GM18519 (cell line): Measurements from ENCODE around the gene HLA-E.
A peak's percentile ranks its signal among the peaks of the same experiment; 100 is the strongest.
"Not testable (repeated sequence)": the region's sequence is repeated elsewhere in the genome, so short reads cannot be mapped to it uniquely, and the experiment has no call there.

ENCODE experiments used
- ATAC-seq: cut with Tn5 transposase; IDR thresholded peaks from one replicate; pipeline ENCODE4 v1.9.1; 2021; ENCODE audit warnings: mild to moderate bottlenecking, moderate library complexity; ENCODE audit not compliant: unreplicated experiment, low FRiP score

Gene HLA-E

GRCh38 chr6:30500421-30501355 lies 11.4 kb downstream of the HLA-E start:
- no peak for ATAC-seq

- no peak for ATAC-seq
Measured at GRCh38 chr6:30507849-30508827, 18.8 kb downstream of the HLA-E start.

DNA sequence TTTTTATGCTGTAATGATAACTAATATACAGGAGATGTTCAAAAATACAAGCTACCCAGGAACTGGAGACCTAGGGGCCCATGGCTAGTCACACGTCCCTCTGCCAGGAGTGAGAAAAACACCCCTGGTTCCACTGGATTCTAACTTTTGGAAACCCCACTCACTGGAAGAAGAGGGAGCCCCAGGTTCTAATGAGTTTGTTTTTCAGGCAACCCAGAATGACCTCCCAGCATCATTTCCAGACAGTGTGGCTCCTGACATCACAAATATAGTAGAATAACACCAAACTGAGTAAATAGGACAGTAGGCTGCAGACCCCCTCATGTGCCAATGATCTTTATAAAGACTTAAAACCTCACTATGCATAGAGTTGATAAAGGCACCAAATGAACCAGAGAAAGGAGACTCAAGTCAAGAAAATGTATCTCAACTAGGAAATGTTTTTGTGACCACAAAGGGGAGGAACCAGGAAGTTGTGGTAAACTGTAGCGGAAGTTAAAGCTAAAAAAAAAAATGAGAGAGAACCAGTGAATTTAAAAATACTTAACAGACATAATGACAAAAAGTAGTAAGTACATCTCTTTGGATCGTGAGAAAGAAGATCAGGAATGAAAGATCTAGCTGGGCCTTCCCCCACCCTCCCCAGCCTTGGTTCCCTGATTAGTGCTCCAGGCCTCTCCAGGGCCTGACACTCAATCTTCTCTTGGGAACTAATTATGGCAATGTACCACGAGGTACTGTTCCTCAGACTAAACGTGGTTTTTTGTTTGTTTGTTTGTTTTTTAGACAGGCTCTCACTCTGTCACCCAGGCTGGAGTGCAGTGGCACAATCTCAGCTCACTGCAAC lies 19.8 kb downstream of the HLA-E start:
- ATAC-seq, result peak; percentile 36

DNA sequence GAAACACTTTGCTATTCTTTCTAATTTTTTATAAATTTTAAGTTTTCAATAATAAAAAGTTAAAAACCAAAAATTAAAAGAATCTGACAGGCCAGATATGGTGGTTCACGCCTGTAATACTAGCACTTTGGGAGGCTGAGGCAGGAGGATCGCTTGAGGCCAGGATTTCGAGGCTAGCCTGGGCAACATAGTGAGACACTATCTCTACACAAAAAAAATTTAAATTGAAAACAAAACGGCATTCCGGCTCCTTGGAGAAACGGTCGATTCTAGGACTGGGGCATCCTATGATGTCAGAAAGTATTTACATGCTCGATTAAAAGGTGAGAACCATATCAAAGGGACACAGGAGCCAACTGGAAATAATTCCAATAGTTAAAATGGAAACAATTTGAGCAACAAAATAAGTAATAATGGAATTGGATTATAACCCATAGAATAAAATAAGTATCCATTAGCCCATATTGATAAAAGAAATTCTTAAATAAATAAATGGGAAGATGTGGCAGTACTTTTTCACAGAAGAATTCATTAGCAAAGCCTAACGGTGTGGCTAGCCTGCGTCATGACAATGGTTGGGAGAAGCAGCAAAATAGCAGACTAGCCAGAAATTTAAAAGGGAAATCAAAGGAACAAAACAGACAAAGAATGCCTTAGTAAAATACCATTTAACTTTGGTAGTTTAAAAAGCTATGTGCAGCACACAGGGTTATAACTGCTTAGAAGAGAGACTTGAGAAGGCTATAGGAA lies 21.3 kb downstream of the HLA-E start:
- ATAC-seq, result no peak

GRCh38 chr6:30511169-30511546 lies 21.8 kb downstream of the HLA-E start:
- ATAC-seq, result no peak

DNA sequence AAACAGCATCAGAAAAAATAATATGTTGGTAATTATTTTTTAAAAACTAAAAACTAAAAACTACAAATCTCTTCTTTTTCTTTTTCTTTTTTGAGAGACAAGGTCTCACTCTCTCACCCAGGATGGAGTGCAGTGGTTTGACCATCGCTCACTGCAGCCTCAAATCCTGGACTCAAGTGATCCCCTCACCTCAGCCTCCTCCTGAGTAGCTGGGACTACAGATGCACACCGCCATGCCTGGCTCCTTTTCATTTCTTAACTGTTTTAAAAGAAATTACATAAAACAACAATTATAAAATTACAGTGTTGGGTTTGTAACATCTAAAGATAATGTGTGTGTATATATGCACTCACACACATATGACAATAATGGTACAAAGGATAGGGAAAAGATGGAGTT lies 24.1 kb downstream of the HLA-E start:
- ATAC-seq, result no peak

GRCh38 chr6:30515106-30515505 lies 25.8 kb downstream of the HLA-E start:
- no peak for ATAC-seq

DNA sequence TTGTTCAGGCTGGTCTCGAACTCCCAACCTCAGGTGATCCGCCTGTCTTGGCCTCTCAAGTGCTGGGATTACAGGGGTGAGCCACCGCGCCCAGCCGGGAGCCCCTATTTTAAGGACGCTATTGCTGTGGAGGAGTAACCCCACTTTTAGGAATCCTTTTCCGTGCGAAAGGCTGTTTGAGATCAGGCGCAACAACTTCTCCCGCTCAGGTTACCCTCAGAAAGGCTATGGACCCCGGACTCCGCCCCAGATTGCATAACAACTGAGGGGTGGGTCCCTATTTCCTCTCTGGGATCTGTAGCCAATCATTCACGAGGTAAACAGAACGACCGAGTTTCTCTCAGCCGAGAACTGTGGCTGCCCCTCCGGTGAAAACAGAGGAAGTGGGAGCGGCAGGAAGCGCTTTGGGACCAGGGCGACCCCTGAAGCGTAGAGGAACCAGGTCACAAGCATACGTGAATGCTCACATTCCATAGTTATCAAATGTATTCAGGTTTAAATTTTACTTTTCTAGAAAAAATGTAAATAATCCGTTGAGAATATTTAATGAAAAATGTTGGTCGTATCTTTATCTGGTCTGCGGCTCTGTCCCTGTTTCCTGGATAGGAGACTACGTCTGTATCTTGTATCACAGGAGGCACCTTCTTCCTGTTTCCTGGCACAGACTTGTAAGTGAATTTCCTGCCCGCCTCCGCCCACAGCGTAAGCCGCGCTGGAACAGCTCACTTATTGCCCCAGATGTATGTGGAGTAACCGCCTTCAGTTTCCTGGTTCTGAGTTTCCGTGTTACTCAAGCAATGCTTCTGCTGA lies 26.8 kb downstream of the HLA-E start:
- peak; percentile 64 for ATAC-seq

DNA sequence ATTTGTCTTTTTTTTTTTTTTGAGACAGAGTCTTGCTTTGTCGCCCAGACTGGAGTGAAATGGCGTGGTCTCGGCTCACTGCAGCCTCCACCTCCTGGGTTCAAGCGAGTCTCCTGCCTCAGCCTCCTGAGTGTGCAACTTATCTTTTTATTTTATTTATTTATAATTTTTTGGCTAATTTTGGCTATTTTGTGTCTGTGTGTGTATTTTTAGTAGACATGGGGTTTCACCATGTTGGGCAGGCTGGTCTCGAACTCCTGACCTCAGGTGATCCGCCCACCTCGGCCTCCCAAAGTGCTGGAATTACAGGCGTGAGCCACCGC lies 27.4 kb downstream of the HLA-E start:
- ATAC-seq, result not testable (repeated sequence)

DNA sequence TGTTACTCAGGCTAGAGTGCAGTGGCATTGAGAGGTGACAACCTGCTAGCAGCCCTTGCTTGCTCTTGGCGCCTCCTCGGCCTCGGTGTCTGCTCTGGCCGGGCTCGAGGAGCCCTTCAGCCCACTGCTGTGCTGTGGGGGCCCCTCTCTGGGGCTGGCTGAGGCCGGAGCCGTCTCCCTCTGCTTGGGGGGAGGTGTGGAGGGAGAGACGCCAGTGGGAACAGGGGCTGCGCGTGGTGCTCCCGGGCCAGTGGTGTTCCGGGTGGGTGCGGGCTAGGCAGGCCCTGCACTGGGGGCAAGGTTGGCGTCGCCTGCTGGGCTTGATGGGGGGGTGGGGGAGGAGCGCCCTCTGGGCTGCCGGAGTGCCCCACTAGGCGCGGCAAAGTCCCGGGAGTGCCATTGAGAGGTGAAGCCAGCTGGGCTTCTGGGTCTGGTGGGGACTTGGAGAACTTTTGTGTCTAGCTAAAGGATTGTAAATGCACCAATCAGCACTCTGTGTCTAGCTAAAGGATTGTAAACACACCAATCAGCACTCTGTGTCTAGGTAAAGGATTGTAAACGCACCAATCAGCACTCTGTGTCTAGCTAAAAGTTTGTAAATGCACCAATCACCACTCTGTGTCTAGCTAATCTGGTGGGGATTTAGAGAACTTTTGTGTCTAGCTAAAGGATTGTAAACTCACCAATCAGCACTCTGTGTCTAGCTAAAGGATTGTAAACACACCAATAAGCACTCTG lies 28.6 kb downstream of the HLA-E start:
- ATAC-seq, result not testable (repeated sequence)

- ATAC-seq, result not testable (repeated sequence)
Measured at GRCh38 chr6:30518505-30519145, 29.3 kb downstream of the HLA-E start.

DNA sequence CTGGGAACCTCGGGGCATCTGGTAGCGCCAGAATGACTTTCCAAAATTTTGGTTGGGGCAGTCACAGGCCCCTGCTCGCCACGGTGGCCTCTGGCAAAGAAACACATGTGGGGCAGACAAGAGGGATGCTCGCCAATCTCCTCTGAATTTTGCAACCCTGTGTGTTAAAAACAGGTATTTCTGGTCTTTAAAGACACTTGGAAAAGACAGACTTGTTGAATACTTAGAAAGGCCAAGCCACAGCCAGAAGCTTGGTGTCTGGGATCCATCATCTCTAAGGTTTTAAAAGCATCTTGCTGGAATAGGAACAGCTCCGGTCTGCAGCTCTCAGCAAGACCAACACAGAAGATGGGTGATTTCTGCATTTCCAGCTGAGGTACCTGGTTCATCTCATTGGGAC lies 31.2 kb downstream of the HLA-E start:
- ATAC-seq, result no peak

- ATAC-seq, result not testable (repeated sequence)
Measured at GRCh38 chr6:30521082-30521481, 31.8 kb downstream of the HLA-E start.

GRCh38 chr6:30521952-30522351 lies 32.6 kb downstream of the HLA-E start:
- not testable (repeated sequence) for ATAC-seq

- not testable (repeated sequence) for ATAC-seq
Measured at GRCh38 chr6:30526444-30526843, 37.1 kb downstream of the HLA-E start.

GRCh38 chr6:30529349-30529875 lies 40.1 kb downstream of the HLA-E start:
- not testable (repeated sequence) for ATAC-seq

- ATAC-seq, result no peak
Measured at GRCh38 chr6:30530014-30530413, 40.7 kb downstream of the HLA-E start.
